ENCODE results near the gene CLEC2L. TPM values are rescaled to one million over a fixed set of nuclear protein-coding genes. Genes with fewer than 3 reads are reported as not detected.

The CLEC2L gene
- polyA plus RNA-seq, 1 experiment: not detected

DNA sequence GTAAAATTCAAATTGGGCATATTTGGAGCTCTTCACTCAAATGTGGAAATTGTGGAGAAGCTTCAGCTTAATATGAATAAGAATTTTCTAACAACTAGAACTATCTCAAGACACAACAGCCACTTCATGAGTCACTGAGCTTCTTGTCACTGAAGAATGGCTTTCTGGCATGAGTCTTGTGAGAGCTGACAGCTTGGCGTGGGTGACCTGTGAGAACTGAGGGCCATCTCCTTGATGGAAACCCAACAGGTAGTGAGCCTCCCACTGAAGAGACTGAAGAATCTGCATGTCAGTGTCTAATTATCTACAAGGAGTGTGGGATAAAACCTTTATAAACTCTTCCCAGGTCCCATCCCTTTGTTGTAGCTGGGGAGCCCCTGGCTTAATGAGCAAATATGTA is 66.0 kb downstream of the CLEC2L start:
- POLR2A ChIA-PET: no interaction called here
- Histone ChIP-seq H3K27me3 (ENCODE audit: control insufficient read depth, insufficient read depth, low read length) (no peaks in the 10 kb centered on the region), H3K4me3 (ENCODE audit: low read depth, low read length) (no peak overlapping the region), H3K36me3 (ENCODE audit: control insufficient read depth, insufficient read depth, low read length) (no peaks in the 10 kb centered on the region; the same call in 1 of the 2 replicates)
- CTCF ChIA-PET: interaction anchor here (0.9 to 3.4 kb wide), 4 partner anchors 13 to 413 kb away, joined by 3 to 27 read pairs (median 4); no protein-coding TSS in a partner anchor
- no peak for DNase-seq (ENCODE audit: low read depth)
- TF ChIP-seq, protein P1, sequence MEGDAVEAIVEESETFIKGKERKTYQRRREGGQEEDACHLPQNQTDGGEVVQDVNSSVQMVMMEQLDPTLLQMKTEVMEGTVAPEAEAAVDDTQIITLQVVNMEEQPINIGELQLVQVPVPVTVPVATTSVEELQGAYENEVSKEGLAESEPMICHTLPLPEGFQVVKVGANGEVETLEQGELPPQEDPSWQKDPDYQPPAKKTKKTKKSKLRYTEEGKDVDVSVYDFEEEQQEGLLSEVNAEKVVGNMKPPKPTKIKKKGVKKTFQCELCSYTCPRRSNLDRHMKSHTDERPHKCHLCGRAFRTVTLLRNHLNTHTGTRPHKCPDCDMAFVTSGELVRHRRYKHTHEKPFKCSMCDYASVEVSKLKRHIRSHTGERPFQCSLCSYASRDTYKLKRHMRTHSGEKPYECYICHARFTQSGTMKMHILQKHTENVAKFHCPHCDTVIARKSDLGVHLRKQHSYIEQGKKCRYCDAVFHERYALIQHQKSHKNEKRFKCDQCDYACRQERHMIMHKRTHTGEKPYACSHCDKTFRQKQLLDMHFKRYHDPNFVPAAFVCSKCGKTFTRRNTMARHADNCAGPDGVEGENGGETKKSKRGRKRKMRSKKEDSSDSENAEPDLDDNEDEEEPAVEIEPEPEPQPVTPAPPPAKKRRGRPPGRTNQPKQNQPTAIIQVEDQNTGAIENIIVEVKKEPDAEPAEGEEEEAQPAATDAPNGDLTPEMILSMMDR (IDR thresholded peaks at IDR 0.05; ENCODE audit: insufficient read depth, low read depth, low read length): no peak

- DNase-seq (ENCODE audit: low read depth): no peak
- CTCF ChIA-PET: interaction anchor here (0.7 to 1.3 kb wide), 2 partner anchors 18 to 27 kb away, joined by 3 read pairs; no protein-coding TSS in a partner anchor
- POLR2A ChIA-PET: no interaction called here
- Histone ChIP-seq H3K4me3 (ENCODE audit: low read depth, low read length) (no peak overlapping the region), H3K36me3 (ENCODE audit: control insufficient read depth, insufficient read depth, low read length) (peaks cover 2% of the 10 kb centered on the region), H3K27me3 (ENCODE audit: control insufficient read depth, insufficient read depth, low read length) (no peaks in the 10 kb centered on the region)
- TF ChIP-seq, protein P1 (IDR thresholded peaks at IDR 0.05; ENCODE audit: insufficient read depth, low read depth, low read length): no peak
Observed at GRCh38 chr7:139591550-139592195, 68.2 kb downstream of the CLEC2L start.

- POLR2A ChIA-PET: no interaction called here
- Histone ChIP-seq H3K36me3 (ENCODE audit: control insufficient read depth, insufficient read depth, low read length) (peaks cover 7% of the 10 kb centered on the region), H3K4me3 (ENCODE audit: low read depth, low read length) (no peak overlapping the region), H3K27me3 (ENCODE audit: control insufficient read depth, insufficient read depth, low read length) (no peaks in the 10 kb centered on the region)
- CTCF ChIA-PET: interaction anchor here (1.2 to 2.7 kb wide), 3 partner anchors 10 to 410 kb away, joined by 3 to 10 read pairs (median 7); no protein-coding TSS in a partner anchor
- TF ChIP-seq, protein P1 (IDR thresholded peaks at IDR 0.05; ENCODE audit: insufficient read depth, low read depth, low read length): no peak
- no peak for DNase-seq (ENCODE audit: low read depth)
Observed at GRCh38 chr7:139592801-139593461, 69.4 kb downstream of the CLEC2L start.

DNA sequence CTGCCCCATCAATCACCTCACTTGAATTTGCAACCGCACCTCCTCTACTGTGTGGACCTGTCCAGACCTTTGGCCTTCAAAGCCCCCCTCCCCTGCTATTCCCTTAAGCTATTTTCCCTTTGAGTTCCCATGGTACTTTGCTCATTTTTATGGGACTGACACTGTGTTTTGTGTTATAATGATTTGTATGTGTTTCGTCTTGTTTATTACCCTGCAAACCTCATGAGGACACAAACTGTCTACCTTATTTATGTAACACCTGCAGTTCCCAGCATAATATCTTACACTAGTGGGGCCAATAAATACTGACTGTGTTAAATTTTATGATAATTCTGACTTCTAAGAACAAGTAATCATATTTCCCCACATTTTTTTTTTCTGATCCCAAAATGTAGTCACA is 70.6 kb downstream of the CLEC2L start:
- TF ChIP-seq, protein P1 (IDR thresholded peaks at IDR 0.05; ENCODE audit: insufficient read depth, low read depth, low read length): no peak
- CTCF ChIA-PET: interaction anchor here (0.8 to 2.7 kb wide), 5 partner anchors 9 to 409 kb away, joined by 3 to 10 read pairs (median 4); no protein-coding TSS in a partner anchor
- no peak for DNase-seq (ENCODE audit: low read depth)
- POLR2A ChIA-PET: no interaction called here
- peaks cover 9% of the 10 kb centered on the region for H3K36me3 ChIP-seq (ENCODE audit: control insufficient read depth, insufficient read depth, low read length)
- no peaks in the 10 kb centered on the region for H3K27me3 ChIP-seq (ENCODE audit: control insufficient read depth, insufficient read depth, low read length)
- H3K4me3 ChIP-seq (ENCODE audit: low read depth, low read length): no peak overlapping the region

Other genes starting within 250 kb of the CLEC2L start
- 9.9 and 12.1 TPM in 2 replicates for gene FMC1, start 182.3 kb upstream of the CLEC2L start, polyA plus RNA-seq (2011; rRNA removed)
- gene LUC7L2, start 163.8 kb upstream of the CLEC2L start, polyA plus RNA-seq (2011; rRNA removed): 22.3 and 34.9 TPM in 2 replicates
- gene KLRG2, start 40.0 kb upstream of the CLEC2L start, polyA plus RNA-seq (2011; rRNA removed): 0.02 TPM in 1 of 2 replicates, not detected in the other

Data from BJ (cell line).